ENCODE results near the gene LARGE1. TPM values are rescaled to one million over a fixed set of nuclear protein-coding genes. Genes with fewer than 3 reads are reported as not detected.

The LARGE1 gene
- total and polyA plus RNA-seq, 11 donors: 31.2 to 211 (median 129) TPM

GRCh38 chr22:33242078-33242477 lies 678.2 kb downstream of the LARGE1 start:
- DNase-seq: no peak
- Histone ChIP-seq H3K4me1 (no peaks in the 10 kb centered on the region), H3K4me3 (no peak overlapping the region), H3K27me3 (peaks cover 0 to 3% (median 0%) of the 10 kb centered on the region in 9 donors), H3K27ac (no peak overlapping the region), H3K9me3 (peaks cover 0 to 17% (median 4%) of the 10 kb centered on the region in 12 donors), H3K36me3 (no peaks in the 10 kb centered on the region)
- no peak for TF ChIP-seq CTCF (IDR thresholded peaks at IDR 0.05)
- intact Hi-C loops (cut with DNase I): no loop called here
- no peak for ATAC-seq

GRCh38 chr22:33240888-33241475 lies 679.3 kb downstream of the LARGE1 start:
- 38 to 60% (median 51%) methylated on average over 3 of the region's 3 CpGs for WGBS, 4 donors
- intact Hi-C loops (cut with DNase I): no loop called here

GRCh38 chr22:33232071-33232470 lies 688.2 kb downstream of the LARGE1 start:
- ATAC-seq (no peak), DNase-seq (no peak)
- no peak overlapping the region for H3K27ac ChIP-seq
- H3K4me1 ChIP-seq: no peaks in the 10 kb centered on the region
- no peak overlapping the region for H3K4me3 ChIP-seq
- H3K9me3 ChIP-seq: peaks cover 0 to 48% (median 26%) of the 10 kb centered on the region in 12 donors
- 85 to 94% (median 87%) methylated on average over 5 of the region's 5 CpGs for WGBS, 4 donors
- intact Hi-C loops (cut with DNase I): no loop called here
- no peaks in the 10 kb centered on the region for H3K36me3 ChIP-seq
- no peaks in the 10 kb centered on the region for H3K27me3 ChIP-seq
- TF ChIP-seq CTCF (IDR thresholded peaks at IDR 0.05): no peak
- no peak for TF ChIP-seq POLR2A (IDR thresholded peaks at IDR 0.05)

More at GRCh38 chr22:33240888-33241475, 679.3 kb downstream of the LARGE1 start:
- DNase-seq (no peak), ATAC-seq (no peak)
- Histone ChIP-seq H3K4me3 (no peak overlapping the region), H3K27ac (no peak overlapping the region), H3K27me3 (peaks cover 0 to 3% (median 0%) of the 10 kb centered on the region in 9 donors), H3K9me3 (peaks cover 0 to 17% (median 4%) of the 10 kb centered on the region in 12 donors), H3K36me3 (no peaks in the 10 kb centered on the region), H3K4me1 (no peaks in the 10 kb centered on the region)
- TF ChIP-seq CTCF (IDR thresholded peaks at IDR 0.05) (no peak), POLR2A (IDR thresholded peaks at IDR 0.05) (no peak)

- H3K27ac ChIP-seq: no peak overlapping the region
- intact Hi-C loops (cut with DNase I): no loop called here
- H3K9me3 ChIP-seq: peaks cover 0 to 49% (median 26%) of the 10 kb centered on the region in 12 donors
- H3K4me3 ChIP-seq: no peak overlapping the region
- TF ChIP-seq CTCF (IDR thresholded peaks at IDR 0.05) (no peak), POLR2A (IDR thresholded peaks at IDR 0.05) (no peak)
- no peaks in the 10 kb centered on the region for H3K4me1 ChIP-seq
- DNase-seq: no peak
- no peak for ATAC-seq
- H3K27me3 ChIP-seq: no peaks in the 10 kb centered on the region
- H3K36me3 ChIP-seq: no peaks in the 10 kb centered on the region
Measured at GRCh38 chr22:33227791-33228190, 692.5 kb downstream of the LARGE1 start.
